Stimulated activated CD4-positive, alpha-beta T cell treated with anti-CD3 and anti-CD28 coated beads, Interleukin-2, amount 100 ng/mL, for 4 hours (primary cell): ENCODE results near the gene RP9.
"Not testable (repeated sequence)": the region's sequence is repeated elsewhere in the genome, so short reads cannot be mapped to it uniquely, and the experiment has no call there.

ENCODE experiments used
- DNase-seq: peaks from one replicate; pipeline ENCODE4 v3.0.0-alpha.2; 2020; ENCODE audit warnings: low read depth

RP9 gene

GRCh38 chr7:33101906-33102305, 7.3 kb downstream of the RP9 start:
- DNase-seq: no peak

- no peak for DNase-seq
Measured at GRCh38 chr7:33100770-33101169, 8.4 kb downstream of the RP9 start.

- DNase-seq: no peak
Measured at GRCh38 chr7:33099154-33099940, 9.9 kb downstream of the RP9 start.

- DNase-seq: not testable (repeated sequence)
Measured at GRCh38 chr7:33094745-33095275, 14.4 kb downstream of the RP9 start.

GRCh38 chr7:33093266-33093665, 15.9 kb downstream of the RP9 start:
- DNase-seq: no peak

GRCh38 chr7:33091641-33092191, 17.5 kb downstream of the RP9 start:
- no peak for DNase-seq

GRCh38 chr7:33091111-33091531, 18.1 kb downstream of the RP9 start:
- DNase-seq: no peak

GRCh38 chr7:33089142-33089541, 20.1 kb downstream of the RP9 start:
- no peak for DNase-seq

- DNase-seq: no peak
Measured at GRCh38 chr7:33087858-33088257, 21.3 kb downstream of the RP9 start.

- DNase-seq: no peak
Measured at GRCh38 chr7:33087356-33087755, 21.8 kb downstream of the RP9 start.

- DNase-seq: no peak
Measured at GRCh38 chr7:33079763-33080690, 29.2 kb downstream of the RP9 start.

GRCh38 chr7:33079096-33079495, 30.1 kb downstream of the RP9 start:
- no peak for DNase-seq

GRCh38 chr7:33076737-33077136, 32.5 kb downstream of the RP9 start:
- DNase-seq: no peak

GRCh38 chr7:33075818-33076518, 33.2 kb downstream of the RP9 start:
- DNase-seq: no peak

- no peak for DNase-seq
Measured at GRCh38 chr7:33073243-33073642, 36.0 kb downstream of the RP9 start.

- DNase-seq: no peak
Measured at GRCh38 chr7:33072471-33072870, 36.7 kb downstream of the RP9 start.

- no peak for DNase-seq
Measured at GRCh38 chr7:33070831-33071230, 38.4 kb downstream of the RP9 start.

- no peak for DNase-seq
Measured at GRCh38 chr7:33070277-33070676, 38.9 kb downstream of the RP9 start.

- DNase-seq: no peak
Measured at GRCh38 chr7:33067921-33068320, 41.3 kb downstream of the RP9 start.

GRCh38 chr7:33066771-33067170, 42.4 kb downstream of the RP9 start:
- DNase-seq: no peak

GRCh38 chr7:33065981-33066380, 43.2 kb downstream of the RP9 start:
- no peak for DNase-seq
